ENCODE data around the gene HNRNPA0. TPM values are rescaled to one million over a fixed set of nuclear protein-coding genes. Genes with fewer than 3 reads are reported as not detected.

Gene HNRNPA0
- total RNA-seq, 1 donor from 2014 or later = 102 TPM

DNA sequence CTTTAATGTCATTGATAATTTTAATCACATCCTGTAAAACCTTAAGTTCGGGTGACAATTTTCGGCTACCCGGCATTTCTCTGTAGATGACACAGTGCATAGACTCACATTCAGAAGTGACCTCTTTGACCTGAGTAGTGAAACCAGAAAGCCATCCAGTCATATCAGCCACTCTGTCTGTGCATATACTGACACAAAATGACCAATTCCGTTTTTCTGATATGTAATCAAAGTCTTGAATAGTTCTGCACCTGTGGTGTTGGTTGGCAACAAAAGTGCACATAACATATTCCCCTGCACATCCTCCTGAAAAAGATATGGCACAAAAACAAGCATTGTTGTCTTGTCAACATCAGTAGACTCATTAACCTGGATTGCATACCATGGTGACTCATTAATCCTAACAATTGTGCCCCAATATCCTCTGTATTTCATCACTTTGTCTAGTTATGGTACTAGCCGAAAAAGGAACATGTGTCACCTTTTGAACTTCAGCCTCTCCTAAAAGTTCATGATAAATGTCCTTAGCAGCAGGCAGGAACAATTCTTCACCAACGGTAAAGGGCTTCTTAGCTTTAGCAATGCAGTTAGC, 4.6 kb upstream of the HNRNPA0 start:
- no peak for DNase-seq (ENCODE audit: low read depth, low spot score)
- TF ChIP-seq, protein P1, sequence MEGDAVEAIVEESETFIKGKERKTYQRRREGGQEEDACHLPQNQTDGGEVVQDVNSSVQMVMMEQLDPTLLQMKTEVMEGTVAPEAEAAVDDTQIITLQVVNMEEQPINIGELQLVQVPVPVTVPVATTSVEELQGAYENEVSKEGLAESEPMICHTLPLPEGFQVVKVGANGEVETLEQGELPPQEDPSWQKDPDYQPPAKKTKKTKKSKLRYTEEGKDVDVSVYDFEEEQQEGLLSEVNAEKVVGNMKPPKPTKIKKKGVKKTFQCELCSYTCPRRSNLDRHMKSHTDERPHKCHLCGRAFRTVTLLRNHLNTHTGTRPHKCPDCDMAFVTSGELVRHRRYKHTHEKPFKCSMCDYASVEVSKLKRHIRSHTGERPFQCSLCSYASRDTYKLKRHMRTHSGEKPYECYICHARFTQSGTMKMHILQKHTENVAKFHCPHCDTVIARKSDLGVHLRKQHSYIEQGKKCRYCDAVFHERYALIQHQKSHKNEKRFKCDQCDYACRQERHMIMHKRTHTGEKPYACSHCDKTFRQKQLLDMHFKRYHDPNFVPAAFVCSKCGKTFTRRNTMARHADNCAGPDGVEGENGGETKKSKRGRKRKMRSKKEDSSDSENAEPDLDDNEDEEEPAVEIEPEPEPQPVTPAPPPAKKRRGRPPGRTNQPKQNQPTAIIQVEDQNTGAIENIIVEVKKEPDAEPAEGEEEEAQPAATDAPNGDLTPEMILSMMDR (conservative IDR thresholded peaks at IDR 0.05) = no peak
- H3K36me3 Mint-ChIP-seq (ENCODE audit: low read depth) = no peaks in the 10 kb centered on the region
- H3K9me3 Mint-ChIP-seq = peaks cover 3% of the 10 kb centered on the region
- H3K27ac Mint-ChIP-seq (ENCODE audit: unreplicated experiment) = no peak overlapping the region
- H3K4me1 Mint-ChIP-seq = peaks cover 10% of the 10 kb centered on the region
- no peak overlapping the region for H3K4me3 Mint-ChIP-seq
- peaks cover 15% of the 10 kb centered on the region for H3K27me3 Mint-ChIP-seq (ENCODE audit: low read depth)

DNA sequence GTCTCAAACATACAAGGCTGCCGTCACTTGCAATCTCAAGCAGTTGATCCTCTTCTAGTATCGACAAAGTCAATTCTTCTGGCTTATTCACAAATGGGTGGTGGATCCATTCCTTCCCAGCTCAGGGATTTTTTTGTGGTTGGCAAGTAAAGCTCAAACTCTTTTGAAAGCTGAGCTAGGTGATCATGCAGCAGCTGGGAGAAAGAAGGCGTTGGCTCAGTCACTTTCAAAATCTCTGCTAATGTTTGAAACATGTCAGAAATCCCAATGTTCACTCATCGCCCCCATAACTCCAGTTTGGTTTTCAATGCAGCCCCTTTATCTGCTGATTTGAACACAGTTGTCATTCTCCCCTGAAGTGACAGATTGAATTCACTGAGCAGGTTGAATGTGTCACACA, 4.0 kb upstream of the HNRNPA0 start:
- peaks cover under 1% of the 10 kb centered on the region for H3K36me3 Mint-ChIP-seq (ENCODE audit: low read depth)
- DNase-seq (ENCODE audit: low read depth, low spot score) = no peak
- peak overlapping the region; percentile 67 for H3K4me3 Mint-ChIP-seq
- peaks cover 15% of the 10 kb centered on the region for H3K27me3 Mint-ChIP-seq (ENCODE audit: low read depth)
- TF ChIP-seq, protein P1 (conservative IDR thresholded peaks at IDR 0.05) = no peak
- peaks cover 3% of the 10 kb centered on the region for H3K9me3 Mint-ChIP-seq
- H3K4me1 Mint-ChIP-seq = peaks cover 10% of the 10 kb centered on the region
- H3K27ac Mint-ChIP-seq (ENCODE audit: unreplicated experiment) = no peak overlapping the region

DNA sequence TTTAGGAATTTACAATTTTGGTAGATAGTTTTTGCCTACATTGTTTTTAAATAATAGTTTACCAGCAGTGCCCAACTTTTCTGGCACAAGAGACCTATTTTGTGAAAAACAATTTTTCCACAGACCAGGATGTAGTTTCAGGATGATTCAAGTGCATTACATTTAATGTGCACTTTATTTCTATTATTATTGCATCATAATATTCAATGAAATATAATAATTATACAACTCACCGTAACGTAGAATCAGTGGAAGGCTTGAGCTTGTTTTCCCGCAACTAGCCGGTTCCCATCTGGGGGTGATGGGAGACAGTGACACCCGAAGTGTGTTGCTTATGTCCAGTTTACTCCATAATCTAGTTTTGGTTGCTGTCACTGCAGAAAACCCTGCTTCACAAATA, 3.5 kb upstream of the HNRNPA0 start:
- TF ChIP-seq, protein P1 (conservative IDR thresholded peaks at IDR 0.05) = no peak
- peaks cover 3% of the 10 kb centered on the region for H3K9me3 Mint-ChIP-seq

DNA sequence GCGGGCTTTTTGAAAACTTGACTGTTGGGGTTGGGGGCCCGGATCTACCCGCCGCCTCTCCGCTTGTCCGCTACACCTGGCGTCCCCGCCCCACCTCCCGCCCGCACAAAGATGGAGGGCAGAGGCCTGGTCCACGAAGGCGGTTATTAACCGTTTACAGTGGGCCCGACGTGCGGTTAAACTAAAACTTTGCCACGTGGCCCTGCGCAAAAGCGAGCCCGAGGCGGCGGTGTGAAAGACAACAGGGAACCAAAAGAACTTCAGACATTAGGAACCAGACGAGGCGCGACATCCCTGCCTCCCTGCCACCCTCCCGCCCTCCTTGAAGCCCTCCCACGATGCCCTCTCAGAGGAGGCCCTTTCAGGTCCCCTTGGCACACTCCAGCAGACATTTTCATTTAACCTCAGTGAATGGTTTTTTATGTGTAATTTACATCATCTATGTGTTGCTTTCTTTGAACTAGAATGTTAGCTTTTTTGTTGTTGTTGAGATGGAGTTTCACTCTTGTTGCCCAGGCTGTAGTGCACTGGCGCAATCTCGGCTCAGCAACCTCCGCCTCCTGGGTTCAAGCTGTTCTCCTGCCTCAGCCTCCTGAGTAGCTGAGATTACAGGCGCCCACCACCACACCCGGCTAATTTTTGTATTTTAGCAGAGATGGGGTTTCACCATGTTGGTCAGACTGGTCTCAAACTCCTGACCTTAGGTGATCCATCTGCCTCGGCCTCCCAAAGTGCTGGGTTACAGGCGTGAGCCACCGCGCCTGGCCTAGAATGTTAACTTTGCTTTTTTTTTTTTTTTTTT, 999 bp upstream of the HNRNPA0 start:
- H3K9me3 Mint-ChIP-seq = peaks cover 3% of the 10 kb centered on the region
- peaks cover 17% of the 10 kb centered on the region for H3K36me3 Mint-ChIP-seq (ENCODE audit: low read depth)
- peak overlapping the region; percentile 98 for H3K4me3 Mint-ChIP-seq
- TF ChIP-seq, protein P1 (conservative IDR thresholded peaks at IDR 0.05) = no peak
- H3K27me3 Mint-ChIP-seq (ENCODE audit: low read depth) = peaks cover 15% of the 10 kb centered on the region
- peak overlapping the region; percentile 100 for H3K27ac Mint-ChIP-seq (ENCODE audit: unreplicated experiment)
- no peak for DNase-seq (ENCODE audit: low read depth, low spot score)
- H3K4me1 Mint-ChIP-seq = peaks cover 29% of the 10 kb centered on the region

More for the DNA sequence above, 3.5 kb upstream of the HNRNPA0 start:
- Mint-ChIP-seq H3K27ac (ENCODE audit: unreplicated experiment) (no peak overlapping the region), H3K36me3 (ENCODE audit: low read depth) (peaks cover 5% of the 10 kb centered on the region), H3K4me3 (peak overlapping the region; percentile 67), H3K4me1 (peaks cover 10% of the 10 kb centered on the region), H3K27me3 (ENCODE audit: low read depth) (peaks cover 15% of the 10 kb centered on the region)
- no peak for DNase-seq (ENCODE audit: low read depth, low spot score)

DNA sequence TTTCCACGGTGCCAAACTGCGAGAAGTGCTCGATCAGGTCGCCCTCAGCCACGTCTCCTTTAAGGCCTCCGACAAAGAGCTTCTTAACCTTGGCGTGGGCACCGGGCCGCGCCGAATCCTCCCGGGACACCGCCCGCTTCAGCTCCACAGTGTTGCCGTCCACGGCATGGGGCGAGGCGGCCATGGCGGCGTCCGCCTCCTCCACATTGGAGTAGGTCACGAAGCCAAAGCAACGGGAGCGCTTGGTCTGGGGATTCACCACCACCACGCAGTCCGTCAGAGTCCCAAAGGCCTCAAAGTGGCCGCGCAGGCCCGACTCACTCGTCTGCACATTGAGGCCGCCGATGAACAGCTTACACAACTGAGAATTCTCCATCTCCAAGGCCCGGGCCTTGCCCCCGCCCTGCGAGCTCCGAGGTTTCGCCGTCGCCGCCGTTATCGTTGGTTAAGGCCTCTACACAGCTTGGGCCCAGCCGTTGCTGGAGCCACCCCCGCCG, 424 bp downstream of the HNRNPA0 start:
- Mint-ChIP-seq H3K4me1 (peaks cover 31% of the 10 kb centered on the region), H3K27me3 (ENCODE audit: low read depth) (peaks cover 15% of the 10 kb centered on the region), H3K4me3 (peak overlapping the region; percentile 98), H3K36me3 (ENCODE audit: low read depth) (peaks cover 18% of the 10 kb centered on the region), H3K9me3 (peaks cover 3% of the 10 kb centered on the region), H3K27ac (ENCODE audit: unreplicated experiment) (peak overlapping the region; percentile 100)
- DNase-seq (ENCODE audit: low read depth, low spot score) = no peak
- TF ChIP-seq, protein P1 (conservative IDR thresholded peaks at IDR 0.05) = no peak
